ENCODE measurements around the gene CTIF. TPM values are rescaled to one million over a fixed set of nuclear protein-coding genes. Genes with fewer than 3 reads are reported as not detected.

The CTIF gene
- total and polyA plus RNA-seq, 10 donors = 5.2 to 39.2 (median 18.5) TPM

DNA sequence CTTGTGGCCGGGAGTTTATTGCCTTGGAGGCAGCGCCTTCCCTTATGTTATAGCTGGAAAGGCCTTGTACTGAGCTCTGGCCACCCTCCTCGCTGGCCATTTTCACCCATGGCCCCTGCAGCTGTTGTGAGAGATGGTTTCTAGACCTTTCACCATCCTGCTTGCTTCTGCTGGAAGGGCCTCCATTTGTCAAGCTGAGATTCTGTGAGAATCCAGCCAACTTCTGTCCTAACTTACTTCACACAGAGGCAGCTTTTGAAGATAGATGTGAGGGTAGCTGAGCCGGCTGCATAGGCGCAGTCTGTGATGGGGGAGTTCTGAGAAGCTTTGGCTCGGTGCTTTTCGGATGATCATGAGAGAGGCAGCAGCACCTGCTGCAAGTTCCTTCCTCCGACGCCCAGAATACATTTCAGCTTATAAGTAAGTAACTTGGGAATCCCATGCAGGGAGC is 8.7 kb downstream of the CTIF start:
- WGBS, 5 donors = 87 to 92% (median 89%) methylated on average over 7 to 9 of the region's 9 CpGs
- H3K4me1 ChIP-seq = peaks cover 0 to 33% (median 9%) of the 10 kb centered on the region in 6 donors
- TF ChIP-seq POLR2A (IDR thresholded peaks at IDR 0.05) (no peak), POLR2AphosphoS5 (IDR thresholded peaks at IDR 0.05) (no peak)
- TF ChIP-seq, protein P1, sequence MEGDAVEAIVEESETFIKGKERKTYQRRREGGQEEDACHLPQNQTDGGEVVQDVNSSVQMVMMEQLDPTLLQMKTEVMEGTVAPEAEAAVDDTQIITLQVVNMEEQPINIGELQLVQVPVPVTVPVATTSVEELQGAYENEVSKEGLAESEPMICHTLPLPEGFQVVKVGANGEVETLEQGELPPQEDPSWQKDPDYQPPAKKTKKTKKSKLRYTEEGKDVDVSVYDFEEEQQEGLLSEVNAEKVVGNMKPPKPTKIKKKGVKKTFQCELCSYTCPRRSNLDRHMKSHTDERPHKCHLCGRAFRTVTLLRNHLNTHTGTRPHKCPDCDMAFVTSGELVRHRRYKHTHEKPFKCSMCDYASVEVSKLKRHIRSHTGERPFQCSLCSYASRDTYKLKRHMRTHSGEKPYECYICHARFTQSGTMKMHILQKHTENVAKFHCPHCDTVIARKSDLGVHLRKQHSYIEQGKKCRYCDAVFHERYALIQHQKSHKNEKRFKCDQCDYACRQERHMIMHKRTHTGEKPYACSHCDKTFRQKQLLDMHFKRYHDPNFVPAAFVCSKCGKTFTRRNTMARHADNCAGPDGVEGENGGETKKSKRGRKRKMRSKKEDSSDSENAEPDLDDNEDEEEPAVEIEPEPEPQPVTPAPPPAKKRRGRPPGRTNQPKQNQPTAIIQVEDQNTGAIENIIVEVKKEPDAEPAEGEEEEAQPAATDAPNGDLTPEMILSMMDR (IDR thresholded peaks at IDR 0.05 in 8 of 11, conservative IDR thresholded peaks at IDR 0.05 in 3 of 11) = no peak
- H3K36me3 ChIP-seq = no peaks in the 10 kb centered on the region
- intact Hi-C loops (cut with DNase I; ENCODE audit: low total_unique reads) = no loop called here
- no peak overlapping the region for H3K4me3 ChIP-seq
- H3K27me3 ChIP-seq (replicated peaks in 1 of 7) = no peaks in the 10 kb centered on the region
- H3K9me3 ChIP-seq = no peaks in the 10 kb centered on the region
- no peak overlapping the region for H3K27ac ChIP-seq
- DNase-seq = no peak

DNA sequence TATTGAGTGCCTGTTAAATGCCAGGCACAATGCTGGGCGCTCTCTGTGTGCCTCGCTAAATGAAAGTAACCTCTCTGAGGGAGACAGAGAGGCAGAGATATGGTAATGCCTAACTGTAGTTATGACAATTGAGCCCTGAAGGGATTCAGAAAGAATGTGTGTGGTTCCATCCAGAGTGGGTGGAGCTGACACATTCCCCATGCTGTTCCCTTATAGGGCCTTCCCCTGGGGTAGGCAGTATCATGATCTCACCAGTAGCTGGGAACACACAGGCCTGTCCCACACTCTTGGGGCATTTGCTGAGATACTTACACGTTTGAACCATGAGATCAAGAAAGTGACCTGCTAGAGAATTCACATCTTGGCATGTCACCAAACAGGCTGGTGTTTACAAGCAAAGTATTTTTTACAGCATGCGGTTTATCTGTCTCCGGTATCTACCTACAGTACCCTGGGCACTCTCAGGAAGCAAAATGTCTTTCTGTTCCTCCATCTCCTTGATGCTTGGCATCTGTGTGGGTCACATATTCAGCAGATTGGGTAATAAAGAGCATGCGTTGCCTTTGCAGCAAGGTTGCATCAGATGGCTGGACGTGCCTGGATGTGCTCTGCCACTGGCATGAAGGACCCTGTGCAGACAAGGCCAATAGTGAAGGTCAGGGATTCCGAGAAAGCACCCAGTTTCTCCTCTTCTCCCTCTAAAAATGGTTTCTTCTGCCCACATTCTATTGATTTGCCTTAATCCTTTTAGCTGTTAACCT is 9.4 kb downstream of the CTIF start:
- H3K36me3 ChIP-seq = no peaks in the 10 kb centered on the region
- H3K9me3 ChIP-seq = no peaks in the 10 kb centered on the region
- TF ChIP-seq, protein P1 (IDR thresholded peaks at IDR 0.05 in 8 of 11, conservative IDR thresholded peaks at IDR 0.05 in 3 of 11) = no peak
- TF ChIP-seq POLR2A (IDR thresholded peaks at IDR 0.05) (no peak), POLR2AphosphoS5 (IDR thresholded peaks at IDR 0.05) (no peak)
- WGBS, 5 donors = 56 to 86% (median 67%) methylated on average over 8 of the region's 8 CpGs
- intact Hi-C loops (cut with DNase I; ENCODE audit: low total_unique reads) = no loop called here
- no peak for DNase-seq
- no peak overlapping the region for H3K4me3 ChIP-seq
- H3K27me3 ChIP-seq (replicated peaks in 1 of 7) = no peaks in the 10 kb centered on the region
- H3K27ac ChIP-seq = no peak overlapping the region
- H3K4me1 ChIP-seq = peaks cover 0 to 32% (median 9%) of the 10 kb centered on the region in 6 donors

DNA sequence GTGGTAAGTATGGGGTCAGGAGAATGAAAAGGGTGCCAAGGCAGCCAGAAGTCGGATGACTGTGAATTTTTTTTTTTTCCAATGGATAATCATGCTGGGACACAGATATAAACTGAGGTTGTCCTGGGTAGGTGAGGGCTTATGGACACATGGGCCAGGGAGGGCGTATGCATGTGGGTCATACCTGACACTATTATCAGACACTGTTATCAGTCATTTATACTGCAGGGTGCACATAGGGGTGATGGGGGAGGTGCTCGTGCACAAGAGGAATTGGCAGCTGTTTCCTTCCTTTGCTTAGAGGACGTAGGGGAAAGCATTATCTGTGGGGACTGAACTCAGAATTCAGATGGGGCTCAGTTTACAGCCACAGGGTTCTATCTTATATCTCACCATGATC is 10.1 kb downstream of the CTIF start:
- Histone ChIP-seq H3K27ac (no peak overlapping the region), H3K4me1 (peaks cover 0 to 31% (median 9%) of the 10 kb centered on the region in 6 donors), H3K27me3 (replicated peaks in 1 of 7) (no peaks in the 10 kb centered on the region), H3K36me3 (no peaks in the 10 kb centered on the region), H3K4me3 (no peak overlapping the region), H3K9me3 (no peaks in the 10 kb centered on the region)
- DNase-seq = no peak
- intact Hi-C loops (cut with DNase I; ENCODE audit: low total_unique reads) = no loop called here
- no peak for TF ChIP-seq POLR2AphosphoS5 (IDR thresholded peaks at IDR 0.05)
- no peak for TF ChIP-seq POLR2A (IDR thresholded peaks at IDR 0.05)
- TF ChIP-seq, protein P1 (IDR thresholded peaks at IDR 0.05 in 8 of 11, conservative IDR thresholded peaks at IDR 0.05 in 3 of 11) = no peak
- WGBS, 5 donors = 45 to 50% (median 47%) methylated on average over 4 of the region's 4 CpGs

DNA sequence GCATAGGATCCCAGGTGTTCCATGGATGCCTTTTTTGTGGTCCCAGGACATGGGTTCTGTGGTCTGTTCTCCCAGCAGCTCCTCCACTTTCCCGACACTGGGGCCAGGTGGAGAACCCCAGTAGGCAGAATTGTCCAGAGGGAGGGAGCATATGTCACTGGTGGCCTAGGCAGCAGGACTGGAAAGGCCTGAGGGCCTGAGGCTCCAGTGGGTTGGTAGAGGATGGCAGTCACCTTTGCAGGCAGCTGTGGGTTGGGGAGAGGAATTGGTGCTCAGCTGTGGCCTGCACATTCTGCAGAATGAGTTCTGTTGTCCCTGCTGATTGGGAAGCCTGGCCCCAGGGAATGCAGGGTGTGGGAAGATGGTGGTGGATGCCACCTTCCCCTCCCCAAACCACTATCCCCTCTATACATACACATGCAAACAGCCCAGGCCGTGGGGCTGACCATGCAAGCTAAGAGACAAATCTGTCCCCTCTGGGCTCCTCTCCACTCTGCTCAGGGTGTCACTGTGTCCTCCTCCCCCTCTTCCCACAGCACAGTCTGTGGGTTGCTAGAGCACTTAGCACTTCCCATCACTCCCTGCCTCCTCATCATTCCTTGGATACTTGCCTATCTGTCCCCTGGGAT is 11.4 kb downstream of the CTIF start:
- H3K36me3 ChIP-seq = peaks cover 0 to 11% (median 0%) of the 10 kb centered on the region in 6 donors
- no peaks in the 10 kb centered on the region for H3K27me3 ChIP-seq (replicated peaks in 1 of 7)
- H3K9me3 ChIP-seq = no peaks in the 10 kb centered on the region
- no peak overlapping the region for H3K27ac ChIP-seq
- TF ChIP-seq, protein P1 (IDR thresholded peaks at IDR 0.05 in 8 of 11, conservative IDR thresholded peaks at IDR 0.05 in 3 of 11) = no peak
- no peak for TF ChIP-seq POLR2AphosphoS5 (IDR thresholded peaks at IDR 0.05)
- TF ChIP-seq POLR2A (IDR thresholded peaks at IDR 0.05) = no peak
- no peak overlapping the region for H3K4me3 ChIP-seq
- 73 to 98% (median 86%) methylated on average over 2 of the region's 2 CpGs for WGBS, 5 donors
- DNase-seq = no peak
- H3K4me1 ChIP-seq = peaks cover 0 to 27% (median 8%) of the 10 kb centered on the region in 6 donors
- intact Hi-C loops (cut with DNase I; ENCODE audit: low total_unique reads) = no loop called here
